Hepatocyte (in vitro differentiated cells): ENCODE data around the gene DZIP1.

Source experiments
- EZH2 ChIP-seq: fragments of 200-600 bp; sonication (generic); IDR thresholded peaks from 2 replicates; pipeline ENCODE4 v1.6.1; 2016; ENCODE audit warnings: antibody characterized with exemption, mild to moderate bottlenecking, borderline replicate concordance
- EZH2phosphoT487 ChIP-seq: fragments of 200-600 bp; sonication (generic); IDR thresholded peaks from one replicate; pipeline ENCODE4 v1.6.1; 2018; ENCODE audit warnings: antibody characterized with exemption, mild to moderate bottlenecking, low read depth, moderate library complexity; ENCODE audit not compliant: unreplicated experiment, severe bottlenecking
- TF ChIP-seq, protein P1 (sequence below): fragments of 200-600 bp; sonication (generic); IDR thresholded peaks from 2 replicates; pipeline ENCODE4 v1.5.1; 2016; ENCODE audit warnings: antibody characterized with exemption, mild to moderate bottlenecking; ENCODE audit not compliant: poor library complexity

DNA sequence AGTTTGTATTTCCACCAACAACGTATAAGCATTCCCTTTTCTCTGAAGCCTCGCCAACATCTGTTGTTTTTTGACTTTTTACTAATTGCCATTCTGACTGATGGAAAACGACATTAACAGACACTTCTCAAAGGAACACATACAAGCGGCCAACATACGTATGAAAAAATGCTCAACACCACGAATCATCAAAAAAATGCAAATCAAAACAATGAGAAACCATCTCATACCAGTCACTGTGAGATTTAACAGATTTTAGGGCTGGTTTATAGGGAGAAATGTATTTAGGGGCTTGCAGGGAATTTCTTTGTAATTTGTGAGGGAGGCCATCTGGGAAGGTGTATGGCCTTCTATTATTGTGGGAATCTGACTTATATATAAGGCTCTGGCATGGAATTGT, 2.8 kb upstream of the DZIP1 start:
- TF ChIP-seq, protein P1, sequence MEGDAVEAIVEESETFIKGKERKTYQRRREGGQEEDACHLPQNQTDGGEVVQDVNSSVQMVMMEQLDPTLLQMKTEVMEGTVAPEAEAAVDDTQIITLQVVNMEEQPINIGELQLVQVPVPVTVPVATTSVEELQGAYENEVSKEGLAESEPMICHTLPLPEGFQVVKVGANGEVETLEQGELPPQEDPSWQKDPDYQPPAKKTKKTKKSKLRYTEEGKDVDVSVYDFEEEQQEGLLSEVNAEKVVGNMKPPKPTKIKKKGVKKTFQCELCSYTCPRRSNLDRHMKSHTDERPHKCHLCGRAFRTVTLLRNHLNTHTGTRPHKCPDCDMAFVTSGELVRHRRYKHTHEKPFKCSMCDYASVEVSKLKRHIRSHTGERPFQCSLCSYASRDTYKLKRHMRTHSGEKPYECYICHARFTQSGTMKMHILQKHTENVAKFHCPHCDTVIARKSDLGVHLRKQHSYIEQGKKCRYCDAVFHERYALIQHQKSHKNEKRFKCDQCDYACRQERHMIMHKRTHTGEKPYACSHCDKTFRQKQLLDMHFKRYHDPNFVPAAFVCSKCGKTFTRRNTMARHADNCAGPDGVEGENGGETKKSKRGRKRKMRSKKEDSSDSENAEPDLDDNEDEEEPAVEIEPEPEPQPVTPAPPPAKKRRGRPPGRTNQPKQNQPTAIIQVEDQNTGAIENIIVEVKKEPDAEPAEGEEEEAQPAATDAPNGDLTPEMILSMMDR, result no peak
- no peak for TF ChIP-seq EZH2
- TF ChIP-seq EZH2phosphoT487, result no peak
